ENCODE results near the gene TGM3.

GRCh38 chr20:2368621-2369020 is 72.8 kb downstream of the TGM3 start:
- TF ChIP-seq EP300 (IDR thresholded peaks at IDR 0.05) (no peak), CTCF (IDR thresholded peaks at IDR 0.05) (no peak), POLR2A (IDR thresholded peaks at IDR 0.05) (no peak)
